Neural cell (in vitro differentiated cells): ENCODE data around the gene TNFRSF8.

Source experiments
- CTCF ChIP-seq: fragments of 450-650 bp; IDR thresholded peaks from 2 replicates; pipeline ENCODE4 v1.5.1; 2014; ENCODE audit warnings: antibody characterized with exemption, mild to moderate bottlenecking, moderate library complexity; ENCODE audit not compliant: poor library complexity, severe bottlenecking
- EP300 ChIP-seq: fragments of 450-650 bp; conservative IDR thresholded peaks from 2 replicates; pipeline ENCODE4 v1.6.1; 2014; ENCODE audit warnings: antibody characterized with exemption, mild to moderate bottlenecking, moderate library complexity; ENCODE audit not compliant: poor library complexity, severe bottlenecking
- EZH2 ChIP-seq: fragments of 200-600, 300-800 bp; shearing (Covaris generic), sonication (generic); IDR thresholded peaks from 2 replicates; pipeline ENCODE4 v1.6.1; 2014; ENCODE audit warnings: antibody characterized with exemption, low read length, borderline replicate concordance, mild to moderate bottlenecking; ENCODE audit not compliant: insufficient read depth, poor library complexity, severe bottlenecking
- MXI1 ChIP-seq: fragments of 450-650 bp; conservative IDR thresholded peaks from 2 replicates; pipeline ENCODE4 v1.6.1; 2014; ENCODE audit warnings: antibody characterized with exemption, mild to moderate bottlenecking; ENCODE audit not compliant: poor library complexity, severe bottlenecking
- POLR2AphosphoS5 ChIP-seq: IDR thresholded peaks from 2 replicates; pipeline ENCODE4 v1.6.1; 2012
- RAD21 ChIP-seq: fragments of 450-650 bp; conservative IDR thresholded peaks from 2 replicates; pipeline ENCODE4 v1.6.1; 2014; ENCODE audit warnings: antibody characterized with exemption, mild to moderate bottlenecking, moderate library complexity
- REST ChIP-seq: IDR thresholded peaks from 2 replicates; pipeline ENCODE4 v1.6.1; 2012; ENCODE audit warnings: borderline replicate concordance
- SMC3 ChIP-seq: fragments of 450-650 bp; conservative IDR thresholded peaks from 2 replicates; pipeline ENCODE4 v1.6.1; 2014; ENCODE audit warnings: antibody characterized with exemption, mild to moderate bottlenecking, moderate library complexity; ENCODE audit not compliant: poor library complexity
- TAF1 ChIP-seq: IDR thresholded peaks from 2 replicates; pipeline ENCODE4 v1.6.1; 2012; ENCODE audit warnings: low read depth

- TF ChIP-seq CTCF (no peak), REST (no peak), EZH2 (no peak), TAF1 (no peak), MXI1 (no peak), POLR2AphosphoS5 (no peak), EP300 (no peak), SMC3 (no peak), RAD21 (no peak)
Measured at GRCh38 chr1:12048372-12048771, 14.7 kb upstream of the TNFRSF8 start.
